ENCODE data around the gene NAT9. TPM values are rescaled to one million over a fixed set of nuclear protein-coding genes. Genes with fewer than 3 reads are reported as not detected.

The NAT9 gene
- polyA plus RNA-seq, 2 of the 4 experiments (the other 2 are of a cell fraction): 43.4 to 71.4 TPM

DNA sequence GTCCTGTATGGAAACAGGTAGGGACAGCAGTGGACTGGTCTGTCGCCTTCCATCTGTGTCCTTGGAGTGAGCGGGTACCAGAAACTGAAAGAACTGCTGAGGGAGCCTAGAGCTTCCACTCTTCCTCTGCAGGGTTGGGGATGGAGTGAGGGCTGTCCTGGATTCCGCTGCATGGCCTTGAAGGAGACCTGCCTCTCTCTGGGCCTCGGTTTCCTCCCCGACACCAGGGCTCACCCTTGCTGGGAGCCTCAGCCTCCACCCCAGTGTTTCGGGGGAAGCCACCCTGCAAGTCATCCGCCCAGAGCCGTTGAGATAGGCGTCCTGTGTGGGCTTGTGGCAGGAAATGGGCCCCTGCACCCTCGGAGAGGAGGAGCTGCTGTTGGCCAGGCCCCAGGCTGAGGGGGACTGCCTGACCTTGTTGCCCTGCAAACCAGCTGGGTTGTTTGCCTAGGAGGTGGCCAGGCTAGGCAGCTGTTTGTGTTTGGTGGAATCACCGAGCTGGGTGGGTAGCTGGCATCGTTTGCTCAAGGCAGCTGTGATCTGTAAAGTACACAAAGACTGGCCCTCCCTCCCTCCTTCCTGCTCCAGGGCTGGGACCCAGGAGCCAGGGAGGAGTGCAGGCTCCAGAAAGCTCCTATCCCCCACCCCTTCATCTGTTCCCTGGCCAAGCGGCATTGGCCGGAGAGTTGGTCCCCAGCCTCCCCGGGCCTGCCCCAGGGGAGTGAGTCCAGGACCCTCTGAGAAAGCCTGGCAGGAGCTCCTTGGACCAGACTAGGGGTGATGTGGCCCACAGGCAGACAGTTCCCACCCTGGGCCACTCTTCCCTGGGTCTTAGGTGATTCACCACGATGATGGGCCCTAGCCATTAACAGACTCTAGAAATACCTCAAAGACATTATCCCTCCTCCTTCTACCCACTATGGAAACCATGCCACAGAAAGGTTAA is 37.8 kb downstream of the NAT9 start:
- peak overlapping the region; percentile 86 for H3K4me2 ChIP-seq
- TF ChIP-seq, protein P1, sequence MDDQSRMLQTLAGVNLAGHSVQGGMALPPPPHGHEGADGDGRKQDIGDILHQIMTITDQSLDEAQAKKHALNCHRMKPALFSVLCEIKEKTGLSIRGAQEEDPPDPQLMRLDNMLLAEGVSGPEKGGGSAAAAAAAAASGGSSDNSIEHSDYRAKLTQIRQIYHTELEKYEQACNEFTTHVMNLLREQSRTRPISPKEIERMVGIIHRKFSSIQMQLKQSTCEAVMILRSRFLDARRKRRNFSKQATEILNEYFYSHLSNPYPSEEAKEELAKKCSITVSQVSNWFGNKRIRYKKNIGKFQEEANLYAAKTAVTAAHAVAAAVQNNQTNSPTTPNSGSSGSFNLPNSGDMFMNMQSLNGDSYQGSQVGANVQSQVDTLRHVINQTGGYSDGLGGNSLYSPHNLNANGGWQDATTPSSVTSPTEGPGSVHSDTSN (IDR thresholded peaks at IDR 0.05): peak; percentile 68; the same call in 1 of the 2 replicates
- TF ChIP-seq POLR2A (IDR thresholded peaks at IDR 0.05; ENCODE audit: low read length) (no peak), RNF2 (IDR thresholded peaks at IDR 0.05; ENCODE audit: borderline replicate concordance, low read depth) (no peak), GATA3 (IDR thresholded peaks at IDR 0.05; ENCODE audit: borderline replicate concordance) (peak; percentile 66)
- H3K9me3 ChIP-seq: no peaks in the 10 kb centered on the region
- ChIA-PET POLR2A (interaction anchor here (0.7 to 1.6 kb wide), 5 partner anchors 9 to 124 kb away, joined by 3 to 8 read pairs (median 4); no protein-coding TSS in a partner anchor), CTCF (interaction anchor here (0.6 to 7.8 kb wide), 40 partner anchors 8 to 281 kb away, joined by 3 to 145 read pairs (median 4); partner anchors contain the start of genes CD300H, NAT9 and NHERF1)
- DNase-seq (ENCODE audit: low read depth in 1 of 2, low spot score in 1 of 2) (peak in 1 of 2 experiments; percentile 81), FAIRE-seq (no peak), ATAC-seq (peak; percentile 4 to 55; a peak in 3 of 6 replicates)
- H3K4me1 ChIP-seq: peaks cover 42% of the 10 kb centered on the region
- H3K27ac ChIP-seq: peak overlapping the region; percentile 54 to 83
- WGBS (ENCODE audit: missing lambda C conversion rate): 34% methylated on average over 15 of the region's 16 CpGs
- peak overlapping the region; percentile 40 for H3K4me3 ChIP-seq

DNA sequence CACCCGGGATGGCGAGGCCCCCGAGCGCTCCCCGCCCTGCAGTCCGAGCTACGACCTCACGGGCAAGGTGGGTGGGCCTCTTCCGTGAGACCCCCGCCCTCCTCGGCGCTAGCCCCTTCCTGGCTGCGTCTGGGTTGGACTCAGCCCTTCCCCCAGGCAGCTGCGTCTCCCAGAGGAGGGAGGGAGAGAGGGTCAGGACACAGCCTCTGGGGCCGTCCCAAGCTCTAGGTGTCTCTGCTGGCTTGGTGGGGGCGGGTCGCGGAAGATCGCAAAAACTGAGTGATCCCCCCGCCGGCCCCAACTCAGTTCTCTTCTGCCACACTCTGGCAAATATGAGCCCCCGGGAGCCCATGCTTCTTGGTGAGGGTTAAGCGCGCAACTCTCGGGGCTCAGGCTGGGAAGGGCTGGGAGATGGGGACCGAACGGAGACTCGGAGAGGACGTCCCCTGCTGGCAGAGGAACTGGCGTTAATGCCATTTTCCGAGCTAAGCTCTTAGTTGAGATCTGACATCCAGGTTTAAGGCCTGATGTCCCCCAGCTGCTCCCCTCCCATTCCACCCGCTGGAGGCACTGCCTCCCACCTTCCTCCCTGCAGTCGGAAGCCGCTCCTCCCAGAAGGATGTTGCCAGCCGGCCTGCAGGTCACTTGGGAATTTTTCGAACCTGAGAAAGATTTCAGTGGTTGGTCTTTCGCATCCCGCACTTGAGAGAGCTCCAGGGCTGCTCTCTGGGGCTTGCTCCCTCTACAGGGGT is 38.7 kb downstream of the NAT9 start:
- DNase-seq (ENCODE audit: low read depth in 1 of 2, low spot score in 1 of 2) (peak; percentile 72 to 80), FAIRE-seq (no peak), ATAC-seq (peak; percentile 31 to 58)
- ChIA-PET CTCF (interaction anchor here (0.6 to 7.8 kb wide), 43 partner anchors 9 to 370 kb away, joined by 3 to 145 read pairs (median 4); partner anchors contain the start of genes CD300H, GPR142, NAT9 and NHERF1), POLR2A (interaction anchor here (0.7 to 1.6 kb wide), 3 partner anchors 9 to 80 kb away, joined by 4 to 8 read pairs (median 5); no protein-coding TSS in a partner anchor)
- peak overlapping the region; percentile 86 for H3K4me2 ChIP-seq
- 14% methylated on average over 34 of the region's 38 CpGs for WGBS (ENCODE audit: missing lambda C conversion rate)
- TF ChIP-seq, protein P2, sequence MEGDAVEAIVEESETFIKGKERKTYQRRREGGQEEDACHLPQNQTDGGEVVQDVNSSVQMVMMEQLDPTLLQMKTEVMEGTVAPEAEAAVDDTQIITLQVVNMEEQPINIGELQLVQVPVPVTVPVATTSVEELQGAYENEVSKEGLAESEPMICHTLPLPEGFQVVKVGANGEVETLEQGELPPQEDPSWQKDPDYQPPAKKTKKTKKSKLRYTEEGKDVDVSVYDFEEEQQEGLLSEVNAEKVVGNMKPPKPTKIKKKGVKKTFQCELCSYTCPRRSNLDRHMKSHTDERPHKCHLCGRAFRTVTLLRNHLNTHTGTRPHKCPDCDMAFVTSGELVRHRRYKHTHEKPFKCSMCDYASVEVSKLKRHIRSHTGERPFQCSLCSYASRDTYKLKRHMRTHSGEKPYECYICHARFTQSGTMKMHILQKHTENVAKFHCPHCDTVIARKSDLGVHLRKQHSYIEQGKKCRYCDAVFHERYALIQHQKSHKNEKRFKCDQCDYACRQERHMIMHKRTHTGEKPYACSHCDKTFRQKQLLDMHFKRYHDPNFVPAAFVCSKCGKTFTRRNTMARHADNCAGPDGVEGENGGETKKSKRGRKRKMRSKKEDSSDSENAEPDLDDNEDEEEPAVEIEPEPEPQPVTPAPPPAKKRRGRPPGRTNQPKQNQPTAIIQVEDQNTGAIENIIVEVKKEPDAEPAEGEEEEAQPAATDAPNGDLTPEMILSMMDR (IDR thresholded peaks at IDR 0.05): peak; percentile 44; the same call in 2 of the 3 replicates
- TF ChIP-seq SMC3 (IDR thresholded peaks at IDR 0.05): peak; percentile 50
- TF ChIP-seq ZSCAN20 (CRISPR knock-in tag; IDR thresholded peaks at IDR 0.05): no peak
- peak; percentile 27 to 40; a peak in 1 of 5 replicates for TF ChIP-seq RAD21 (conservative IDR thresholded peaks at IDR 0.05 in 1 of 2, IDR thresholded peaks at IDR 0.05 in 1 of 2)
- H3K4me3 ChIP-seq: peak overlapping the region; percentile 40
- H3K4me1 ChIP-seq: peaks cover 42% of the 10 kb centered on the region
- H3K27ac ChIP-seq: peak overlapping the region; percentile 54 to 83
- H3K9me3 ChIP-seq: no peaks in the 10 kb centered on the region

DNA sequence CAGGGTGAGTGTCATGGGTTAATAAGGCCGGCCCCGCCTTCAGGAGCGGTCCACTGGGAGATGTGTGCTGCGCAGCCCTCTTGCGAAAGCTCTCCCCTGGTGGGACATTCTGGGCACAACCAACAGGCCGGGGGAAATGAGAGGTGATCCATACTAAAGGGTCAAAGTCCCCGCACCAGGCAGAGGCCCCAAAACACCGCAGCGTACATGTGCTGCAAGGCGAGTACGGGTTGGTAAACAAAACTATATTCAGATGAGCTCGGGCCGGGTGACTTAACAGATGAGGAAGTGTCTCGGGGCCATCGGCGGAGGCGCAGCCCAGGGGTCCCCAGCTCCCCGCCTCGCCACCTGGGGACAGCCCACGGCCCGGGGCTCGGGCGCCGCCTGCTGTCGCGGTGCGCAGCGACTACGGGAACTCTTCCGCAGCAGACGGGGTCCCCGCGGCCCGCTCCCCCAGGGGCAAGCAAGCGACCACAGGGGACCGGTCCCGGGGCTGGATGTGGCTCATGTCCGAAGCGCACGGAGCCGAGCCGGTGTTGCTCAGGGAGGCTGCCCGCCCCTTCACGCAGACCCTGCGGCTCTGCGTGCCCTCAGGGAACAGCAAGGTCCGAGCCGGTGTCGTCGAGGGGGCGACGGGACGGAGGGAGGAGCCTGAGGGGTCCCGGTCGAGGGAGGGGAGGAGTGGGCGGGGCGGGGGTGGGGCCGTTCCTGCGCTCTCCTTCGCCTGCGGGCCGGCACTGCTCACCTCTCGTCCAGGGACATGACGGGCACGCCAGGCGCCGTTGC is 39.4 kb downstream of the NAT9 start, which contains the start of gene RAB37:
TSS of gene RAB37 (plus strand) at position 744 of the 786 bp plus-strand sequence. CDS start at position 761, 17 bp downstream.
- POLR2A ChIA-PET: interaction anchor here (0.7 to 1.6 kb wide), 5 partner anchors 8 to 136 kb away, joined by 3 to 8 read pairs (median 4); partner anchors contain the start of gene FDXR
- ATAC-seq: peak; percentile 70 to 76
- peak within 1 kb of the TSS; percentile 40 for H3K4me3 ChIP-seq
- H3K27ac ChIP-seq: peak within 1 kb of the TSS; percentile 54 to 83
- DNase-seq (ENCODE audit: low read depth in 1 of 2, low spot score in 1 of 2): peak; percentile 87 to 90
- 2% methylated on average over 57 of the region's 67 CpGs for WGBS (ENCODE audit: missing lambda C conversion rate)
- no peak for FAIRE-seq
- H3K4me1 ChIP-seq: peaks cover 36% of the 10 kb centered on the region
- CTCF ChIA-PET: interaction anchor here (0.6 to 7.8 kb wide), 48 partner anchors 10 to 668 kb away, joined by 3 to 145 read pairs (median 5); partner anchors contain the start of genes CD300E, CD300H, CD300LF and GPR142
- no peaks in the 10 kb centered on the region for H3K9me3 ChIP-seq
- peak within 1 kb of the TSS; percentile 86 for H3K4me2 ChIP-seq
- TF ChIP-seq CHD4 (IDR thresholded peaks at IDR 0.05; ENCODE audit: borderline replicate concordance) (no peak; the same call in 1 of the 2 replicates), PHF8 (IDR thresholded peaks at IDR 0.05; ENCODE audit: borderline replicate concordance, low read depth) (no peak), SREBF2 (IDR thresholded peaks at IDR 0.05) (no peak), GATA3 (IDR thresholded peaks at IDR 0.05; ENCODE audit: borderline replicate concordance) (no peak), FOSB (CRISPR knock-in tag; IDR thresholded peaks at IDR 0.05) (no peak), NFE2L2 (conservative IDR thresholded peaks at IDR 0.05; ENCODE audit: low read length) (no peak), HEYL (CRISPR knock-in tag; IDR thresholded peaks at IDR 0.05) (no peak), CEBPB (IDR thresholded peaks at IDR 0.05) (peak; percentile 76 to 93; a peak in 3 of 4 replicates), RNF2 (IDR thresholded peaks at IDR 0.05; ENCODE audit: borderline replicate concordance, low read depth) (no peak), POLR2AphosphoS2 (conservative IDR thresholded peaks at IDR 0.05; ENCODE audit: low read length) (no peak), SMC3 (IDR thresholded peaks at IDR 0.05) (peak; percentile 75), RARB (CRISPR knock-in tag; IDR thresholded peaks at IDR 0.05) (no peak)
- TF ChIP-seq, protein P3, sequence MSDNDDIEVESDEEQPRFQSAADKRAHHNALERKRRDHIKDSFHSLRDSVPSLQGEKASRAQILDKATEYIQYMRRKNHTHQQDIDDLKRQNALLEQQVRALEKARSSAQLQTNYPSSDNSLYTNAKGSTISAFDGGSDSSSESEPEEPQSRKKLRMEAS (IDR thresholded peaks at IDR 0.05): peak; percentile 15
- TF ChIP-seq, protein P4, sequence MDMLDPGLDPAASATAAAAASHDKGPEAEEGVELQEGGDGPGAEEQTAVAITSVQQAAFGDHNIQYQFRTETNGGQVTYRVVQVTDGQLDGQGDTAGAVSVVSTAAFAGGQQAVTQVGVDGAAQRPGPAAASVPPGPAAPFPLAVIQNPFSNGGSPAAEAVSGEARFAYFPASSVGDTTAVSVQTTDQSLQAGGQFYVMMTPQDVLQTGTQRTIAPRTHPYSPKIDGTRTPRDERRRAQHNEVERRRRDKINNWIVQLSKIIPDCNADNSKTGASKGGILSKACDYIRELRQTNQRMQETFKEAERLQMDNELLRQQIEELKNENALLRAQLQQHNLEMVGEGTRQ (IDR thresholded peaks at IDR 0.05): no peak
- TF ChIP-seq, protein P5, sequence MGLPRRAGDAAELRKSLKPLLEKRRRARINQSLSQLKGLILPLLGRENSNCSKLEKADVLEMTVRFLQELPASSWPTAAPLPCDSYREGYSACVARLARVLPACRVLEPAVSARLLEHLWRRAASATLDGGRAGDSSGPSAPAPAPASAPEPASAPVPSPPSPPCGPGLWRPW (IDR thresholded peaks at IDR 0.05): no peak

Measured in A549 (cell line).